ENCODE data around the gene MRI1.
"Not testable (repeated sequence)": the region's sequence is repeated elsewhere in the genome, so short reads cannot be mapped to it uniquely, and the experiment has no call there.

MRI1 gene

GRCh38 chr19:13764101-13764807 lies at the start of gene MRI1:
Gene MRI1, plus strand, starts transcription at chr19:13764522. Its CDS starts 67 bp downstream, at chr19:13764589.
- in situ Hi-C loops (cut with MboI; ENCODE audit: low sequenced_read_pairs), result no loop called here

- in situ Hi-C loops (cut with MboI; ENCODE audit: low sequenced_read_pairs), result no loop called here
These were observed 47.1 kb upstream of the MRI1 start for GRCh38 chr19:13717194-13717643.

GRCh38 chr19:13718733-13719132 lies 45.6 kb upstream of the MRI1 start:
- in situ Hi-C loops (cut with MboI; ENCODE audit: low sequenced_read_pairs), result no loop called here

- in situ Hi-C loops (cut with MboI; ENCODE audit: low sequenced_read_pairs), result no loop called here
These were observed 42.2 kb upstream of the MRI1 start for GRCh38 chr19:13722146-13722545.

GRCh38 chr19:13723206-13723605 lies 41.1 kb upstream of the MRI1 start:
- in situ Hi-C loops (cut with MboI; ENCODE audit: low sequenced_read_pairs), result no loop called here

GRCh38 chr19:13726323-13726722 lies 38.0 kb upstream of the MRI1 start:
- in situ Hi-C loops (cut with MboI; ENCODE audit: low sequenced_read_pairs), result no loop called here

- in situ Hi-C loops (cut with MboI; ENCODE audit: low sequenced_read_pairs), result no loop called here
These were observed 36.5 kb upstream of the MRI1 start for GRCh38 chr19:13727798-13728197.

- in situ Hi-C loops (cut with MboI; ENCODE audit: low sequenced_read_pairs), result no loop called here
These were observed 34.5 kb upstream of the MRI1 start for GRCh38 chr19:13729859-13730258.

- in situ Hi-C loops (cut with MboI; ENCODE audit: low sequenced_read_pairs), result no loop called here
These were observed 33.0 kb upstream of the MRI1 start for GRCh38 chr19:13731147-13731964.

GRCh38 chr19:13732337-13732736 lies 32.0 kb upstream of the MRI1 start:
- in situ Hi-C loops (cut with MboI; ENCODE audit: low sequenced_read_pairs), result no loop called here

- in situ Hi-C loops (cut with MboI; ENCODE audit: low sequenced_read_pairs), result no loop called here
These were observed 29.6 kb upstream of the MRI1 start for GRCh38 chr19:13734751-13735150.

- in situ Hi-C loops (cut with MboI; ENCODE audit: low sequenced_read_pairs), result no loop called here
These were observed 26.2 kb upstream of the MRI1 start for GRCh38 chr19:13738073-13738472.

- in situ Hi-C loops (cut with MboI; ENCODE audit: low sequenced_read_pairs), result no loop called here
These were observed 22.4 kb upstream of the MRI1 start for GRCh38 chr19:13741893-13742292.

- in situ Hi-C loops (cut with MboI; ENCODE audit: low sequenced_read_pairs), result no loop called here
These were observed 21.6 kb upstream of the MRI1 start for GRCh38 chr19:13742756-13743155.

- in situ Hi-C loops (cut with MboI; ENCODE audit: low sequenced_read_pairs), result no loop called here
These were observed 20.1 kb upstream of the MRI1 start for GRCh38 chr19:13744174-13744573.

GRCh38 chr19:13747098-13747453 lies 17.2 kb upstream of the MRI1 start:
- in situ Hi-C loops (cut with MboI; ENCODE audit: low sequenced_read_pairs), result no loop called here

- in situ Hi-C loops (cut with MboI; ENCODE audit: low sequenced_read_pairs), result no loop called here
These were observed 16.0 kb upstream of the MRI1 start for GRCh38 chr19:13748169-13748828.

- in situ Hi-C loops (cut with MboI; ENCODE audit: low sequenced_read_pairs), result no loop called here
These were observed 12.9 kb upstream of the MRI1 start for GRCh38 chr19:13751436-13751835.

- in situ Hi-C loops (cut with MboI; ENCODE audit: low sequenced_read_pairs), result not testable (repeated sequence)
These were observed 10.7 kb upstream of the MRI1 start for GRCh38 chr19:13753622-13754021.

GRCh38 chr19:13756210-13756609 lies 8.1 kb upstream of the MRI1 start:
- in situ Hi-C loops (cut with MboI; ENCODE audit: low sequenced_read_pairs), result no loop called here
